ENCODE results near the gene IGFBP1. TPM values are rescaled to one million over a fixed set of nuclear protein-coding genes. Genes with fewer than 3 reads are reported as not detected.
"Not testable (repeated sequence)": the region's sequence is repeated elsewhere in the genome, so short reads cannot be mapped to it uniquely, and the experiment has no call there.

IGFBP1 gene
- total and polyA plus RNA-seq, 8 donors = 0.11 to 0.19 (median 0.12) TPM; not detected in 5

- ATAC-seq (no peak), DNase-seq (no peak), FAIRE-seq (no peak)
- no peak overlapping the region for H3K4me3 ChIP-seq
- no peak for TF ChIP-seq CTCF (IDR thresholded peaks at IDR 0.05)
- H3K27ac ChIP-seq = no peak overlapping the region
- H3K36me3 ChIP-seq = no peaks in the 10 kb centered on the region
- H3K9me3 ChIP-seq = no peaks in the 10 kb centered on the region
- WGBS, 2 donors = 50 to 67% methylated on average over 6 of the region's 6 CpGs
- no peaks in the 10 kb centered on the region for H3K27me3 ChIP-seq
- H3K4me1 ChIP-seq = no peaks in the 10 kb centered on the region
- intact Hi-C loops (cut with DNase I) = no loop called here
Observed at GRCh38 chr7:45937301-45937700, 49.0 kb downstream of the IGFBP1 start.

GRCh38 chr7:45937862-45938261 is 49.6 kb downstream of the IGFBP1 start:
- ATAC-seq = no peak
- no peak for DNase-seq
- intact Hi-C loops (cut with DNase I) = no loop called here
- Histone ChIP-seq H3K27ac (no peak overlapping the region), H3K9me3 (no peaks in the 10 kb centered on the region), H3K4me1 (no peaks in the 10 kb centered on the region), H3K27me3 (no peaks in the 10 kb centered on the region), H3K4me3 (no peak overlapping the region), H3K36me3 (no peaks in the 10 kb centered on the region)
- 72 to 90% methylated on average over 2 of the region's 2 CpGs for WGBS, 2 donors
- TF ChIP-seq CTCF (IDR thresholded peaks at IDR 0.05) = no peak
- no peak for FAIRE-seq

GRCh38 chr7:45938626-45939302 is 50.5 kb downstream of the IGFBP1 start:
- no peak overlapping the region for H3K27ac ChIP-seq
- peak in 1 of 4 donors; percentile 11 for TF ChIP-seq CTCF (IDR thresholded peaks at IDR 0.05)
- no peak overlapping the region for H3K4me3 ChIP-seq
- H3K9me3 ChIP-seq = no peaks in the 10 kb centered on the region
- FAIRE-seq (no peak), ATAC-seq (peak in 1 of 4 donors; percentile 35), DNase-seq (no peak)
- no peaks in the 10 kb centered on the region for H3K36me3 ChIP-seq
- H3K27me3 ChIP-seq = no peaks in the 10 kb centered on the region
- intact Hi-C loops (cut with DNase I) = no loop called here
- WGBS, 2 donors = 67 to 72% methylated on average over 22 of the region's 22 CpGs
- H3K4me1 ChIP-seq = no peaks in the 10 kb centered on the region

- DNase-seq (no peak), ATAC-seq (no peak)
Observed at GRCh38 chr7:45939574-45939973, 51.3 kb downstream of the IGFBP1 start.

GRCh38 chr7:45940237-45940781 is 52.0 kb downstream of the IGFBP1 start:
- H3K36me3 ChIP-seq; FAIRE-seq; H3K9me3 ChIP-seq; intact Hi-C loops (cut with DNase I); ATAC-seq; DNase-seq; H3K4me3 ChIP-seq; H3K27me3 ChIP-seq; H3K4me1 ChIP-seq; H3K27ac ChIP-seq: not testable (repeated sequence)
- WGBS, 2 donors = 78 to 91% methylated on average over 14 of the region's 14 CpGs

More at GRCh38 chr7:45939574-45939973, 51.3 kb downstream of the IGFBP1 start:
- no peak for TF ChIP-seq CTCF (IDR thresholded peaks at IDR 0.05)
- H3K36me3 ChIP-seq = no peaks in the 10 kb centered on the region
- H3K9me3 ChIP-seq = no peaks in the 10 kb centered on the region
- no peaks in the 10 kb centered on the region for H3K27me3 ChIP-seq
- H3K4me3 ChIP-seq = no peak overlapping the region
- 74 to 86% methylated on average over 11 of the region's 11 CpGs for WGBS, 2 donors
- intact Hi-C loops (cut with DNase I) = no loop called here
- no peak overlapping the region for H3K27ac ChIP-seq
- no peaks in the 10 kb centered on the region for H3K4me1 ChIP-seq
- no peak for FAIRE-seq

All from pancreas (tissue), 10 donors.